SJSA1 (cell line): ENCODE measurements around the gene SAMD14. TPM values are rescaled to one million over a fixed set of nuclear protein-coding genes. Genes with fewer than 3 reads are reported as not detected.

Source experiments
- DNase-seq, 2 experiments: peaks; one replicate each; pipeline ENCODE4 v3.0.0-alpha.2; 2015 to 2020; ENCODE audit warnings: low spot score in 2 of 2, low read depth in 1 of 2
- H3K27ac ChIP-seq: fragments of 250-450 bp; sonication (Bioruptor Pico); 2 replicates; pipeline ENCODE4 v1.5.1; 2020; ENCODE audit warnings: mild to moderate bottlenecking, moderate library complexity
- H3K27me3 ChIP-seq: fragments of 250-450 bp; sonication (Bioruptor Pico); replicated peaks from 2 replicates; pipeline ENCODE4 v1.5.1; 2020; ENCODE audit warnings: mild to moderate bottlenecking, moderate library complexity
- H3K36me3 ChIP-seq: fragments of 250-450 bp; sonication (Bioruptor Pico); 2 replicates; pipeline ENCODE4 v1.5.1; 2020; ENCODE audit warnings: mild to moderate bottlenecking
- H3K4me1 ChIP-seq: fragments of 250-450 bp; sonication (Bioruptor Pico); replicated peaks from 2 replicates; pipeline ENCODE4 v1.6.1; 2021; ENCODE audit warnings: mild to moderate bottlenecking
- H3K4me3 ChIP-seq: fragments of 250-450 bp; sonication (Bioruptor Pico); 2 replicates; pipeline ENCODE4 v1.5.1; 2020; ENCODE audit warnings: mild to moderate bottlenecking
- H3K9me3 ChIP-seq: fragments of 250-450 bp; sonication (Bioruptor Pico); replicated peaks from 2 replicates; pipeline ENCODE4 v1.5.1; 2020; ENCODE audit warnings: mild to moderate bottlenecking
- total RNA-seq: library from RNA; depleted of rRNA; stranded (reverse); fragments of >200 nt; shearing (Covaris generic); gene quantifications from 2 replicates; pipeline ENCODE4 v1.2.3, GENCODE V29; 2014

SAMD14 gene
- total RNA-seq, 1 experiment from 2014 or later: 0.11 TPM

DNA sequence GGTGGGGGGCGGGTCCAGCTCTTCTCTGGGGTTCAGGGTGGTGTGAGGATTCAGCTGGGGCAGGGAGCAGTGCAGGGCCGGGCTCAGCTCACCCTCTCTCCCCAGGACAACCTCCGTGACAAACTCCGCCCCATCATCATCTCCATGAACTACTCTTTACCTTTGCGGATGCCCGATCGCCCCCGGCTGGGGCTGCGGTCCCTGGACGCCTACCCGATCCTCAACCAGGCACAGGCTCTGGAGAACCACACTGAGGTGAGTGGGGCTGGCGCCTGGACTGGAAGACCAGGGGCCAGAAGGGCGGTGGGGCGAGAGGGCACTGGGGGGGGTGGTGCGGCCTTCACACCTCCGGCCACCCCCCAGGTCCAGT, 53.8 kb downstream of the SAMD14 start:
- H3K36me3 ChIP-seq: peaks cover 98% of the 10 kb centered on the region
- H3K27ac ChIP-seq: no peak overlapping the region
- DNase-seq: no peak
- H3K4me3 ChIP-seq: no peak overlapping the region
- H3K27me3 ChIP-seq: no peaks in the 10 kb centered on the region
- H3K9me3 ChIP-seq: no peaks in the 10 kb centered on the region
- H3K4me1 ChIP-seq: no peaks in the 10 kb centered on the region

- peaks cover 98% of the 10 kb centered on the region for H3K36me3 ChIP-seq
- no peaks in the 10 kb centered on the region for H3K4me1 ChIP-seq
- no peaks in the 10 kb centered on the region for H3K27me3 ChIP-seq
- no peak for DNase-seq
- H3K4me3 ChIP-seq: no peak overlapping the region
- H3K9me3 ChIP-seq: no peaks in the 10 kb centered on the region
- H3K27ac ChIP-seq: no peak overlapping the region
Observed at GRCh38 chr17:50075446-50076032, 54.4 kb downstream of the SAMD14 start.

DNA sequence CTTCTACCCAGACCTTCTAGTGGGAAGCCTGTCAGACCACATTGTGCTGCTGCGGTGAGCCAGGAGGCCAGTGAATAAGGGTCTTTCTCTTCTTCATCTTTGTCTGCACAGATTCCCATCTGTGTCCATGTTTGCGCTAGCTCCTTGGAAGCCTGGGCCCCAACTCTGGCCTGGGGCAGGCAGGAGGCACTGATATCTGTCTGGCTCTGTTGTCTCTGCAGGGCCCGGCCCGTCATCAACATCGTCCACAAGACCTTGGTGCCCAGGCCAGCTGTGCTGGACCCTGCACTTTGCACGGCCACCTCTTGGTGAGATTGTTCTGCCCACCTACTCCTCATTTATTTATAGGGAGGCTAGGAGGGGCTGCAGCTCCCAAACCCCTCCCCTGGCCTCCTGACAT, 55.7 kb downstream of the SAMD14 start:
- DNase-seq: no peak
- H3K27me3 ChIP-seq: no peaks in the 10 kb centered on the region
- H3K4me1 ChIP-seq: no peaks in the 10 kb centered on the region
- no peak overlapping the region for H3K4me3 ChIP-seq
- H3K9me3 ChIP-seq: no peaks in the 10 kb centered on the region
- H3K27ac ChIP-seq: no peak overlapping the region
- H3K36me3 ChIP-seq: peaks cover 96% of the 10 kb centered on the region

DNA sequence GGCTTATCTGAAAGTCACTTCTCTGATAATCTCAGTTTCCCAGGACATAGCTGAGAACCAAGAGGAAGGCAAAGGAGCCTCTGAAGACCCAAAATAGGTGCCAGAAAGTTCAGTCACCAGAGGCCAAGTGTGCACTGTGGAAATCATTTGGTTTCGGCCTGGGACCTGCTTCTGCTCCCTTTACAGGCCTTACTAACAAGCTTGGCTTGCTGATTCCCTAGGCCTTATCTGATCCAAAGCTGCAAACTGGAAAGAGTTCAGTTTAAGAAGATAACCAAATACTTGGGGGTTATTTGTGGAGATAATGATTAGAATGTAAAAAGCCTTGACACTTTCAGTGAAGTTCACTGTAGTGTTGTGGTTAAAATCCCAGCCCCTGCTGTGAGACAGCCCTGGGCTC, 57.0 kb downstream of the SAMD14 start:
- no peak overlapping the region for H3K27ac ChIP-seq
- no peak for DNase-seq
- H3K36me3 ChIP-seq: peaks cover 94% of the 10 kb centered on the region

GRCh38 chr17:50072130-50072529, 57.8 kb downstream of the SAMD14 start:
- peaks cover 94% of the 10 kb centered on the region for H3K36me3 ChIP-seq
- no peaks in the 10 kb centered on the region for H3K9me3 ChIP-seq
- DNase-seq: no peak
- no peaks in the 10 kb centered on the region for H3K27me3 ChIP-seq
- H3K4me3 ChIP-seq: no peak overlapping the region
- no peak overlapping the region for H3K27ac ChIP-seq
- H3K4me1 ChIP-seq: no peaks in the 10 kb centered on the region

More for the DNA sequence above, 57.0 kb downstream of the SAMD14 start:
- H3K4me3 ChIP-seq: no peak overlapping the region
- H3K4me1 ChIP-seq: no peaks in the 10 kb centered on the region
- H3K27me3 ChIP-seq: no peaks in the 10 kb centered on the region
- H3K9me3 ChIP-seq: no peaks in the 10 kb centered on the region

DNA sequence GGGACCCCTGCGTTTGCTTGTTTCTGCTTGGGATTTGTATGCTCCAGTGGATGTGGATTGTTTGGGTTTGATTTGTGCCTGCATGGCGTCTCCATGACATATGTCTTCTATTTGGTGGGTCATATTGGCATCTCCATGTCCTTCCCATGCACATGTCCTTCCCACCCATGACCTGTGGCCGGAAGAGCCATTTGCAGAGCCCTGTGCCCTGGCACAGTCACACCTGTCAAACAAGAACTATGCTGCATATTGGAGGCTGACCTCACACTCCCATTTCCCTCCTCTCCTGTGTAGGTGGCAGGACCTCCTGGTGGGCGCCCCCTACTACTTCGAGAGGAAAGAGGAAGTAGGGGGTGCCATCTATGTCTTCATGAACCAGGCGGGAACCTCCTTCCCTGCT, 58.3 kb downstream of the SAMD14 start:
- H3K36me3 ChIP-seq: peaks cover 94% of the 10 kb centered on the region
- no peak for DNase-seq
- no peaks in the 10 kb centered on the region for H3K9me3 ChIP-seq
- H3K27ac ChIP-seq: no peak overlapping the region
- peaks cover 3% of the 10 kb centered on the region for H3K4me1 ChIP-seq
- no peak overlapping the region for H3K4me3 ChIP-seq
- no peaks in the 10 kb centered on the region for H3K27me3 ChIP-seq

DNA sequence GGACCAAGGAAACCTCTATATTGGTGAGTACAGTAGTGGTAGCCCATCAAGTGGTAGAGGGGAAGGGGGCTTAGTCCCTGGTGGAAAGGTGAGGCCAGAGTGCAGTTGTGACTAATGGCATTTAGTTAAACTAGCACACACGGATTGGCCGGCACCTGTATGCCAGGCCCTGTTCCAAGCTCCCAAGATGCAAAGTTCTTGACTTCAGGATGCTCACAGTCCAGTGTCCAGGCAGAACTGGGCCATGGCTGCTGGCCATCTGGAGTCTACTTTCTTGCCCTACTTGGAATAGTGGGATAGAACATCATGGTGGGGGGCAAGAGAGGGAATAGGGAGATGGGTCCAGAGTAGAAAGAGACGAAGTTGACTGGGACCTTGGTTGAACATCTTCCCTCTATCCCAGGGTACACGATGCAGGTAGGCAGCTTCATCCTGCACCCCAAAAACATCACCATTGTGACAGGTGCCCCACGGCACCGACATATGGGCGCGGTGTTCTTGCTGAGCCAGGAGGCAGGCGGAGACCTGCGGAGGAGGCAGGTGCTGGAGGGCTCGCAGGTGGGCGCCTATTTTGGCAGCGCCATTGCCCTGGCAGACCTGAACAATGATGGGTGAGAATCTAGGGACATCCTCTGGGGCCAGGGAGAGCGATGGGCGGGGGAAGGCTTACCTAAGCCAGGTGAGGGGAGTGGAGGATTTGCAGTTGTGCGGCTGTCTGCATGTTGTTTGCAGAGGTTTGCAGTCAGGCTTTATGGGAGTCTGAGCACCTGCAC, 58.9 kb downstream of the SAMD14 start:
- Histone ChIP-seq H3K27me3 (no peaks in the 10 kb centered on the region), H3K4me1 (peaks cover 9% of the 10 kb centered on the region), H3K36me3 (peaks cover 94% of the 10 kb centered on the region), H3K9me3 (no peaks in the 10 kb centered on the region), H3K27ac (no peak overlapping the region), H3K4me3 (no peak overlapping the region)
- no peak for DNase-seq

DNA sequence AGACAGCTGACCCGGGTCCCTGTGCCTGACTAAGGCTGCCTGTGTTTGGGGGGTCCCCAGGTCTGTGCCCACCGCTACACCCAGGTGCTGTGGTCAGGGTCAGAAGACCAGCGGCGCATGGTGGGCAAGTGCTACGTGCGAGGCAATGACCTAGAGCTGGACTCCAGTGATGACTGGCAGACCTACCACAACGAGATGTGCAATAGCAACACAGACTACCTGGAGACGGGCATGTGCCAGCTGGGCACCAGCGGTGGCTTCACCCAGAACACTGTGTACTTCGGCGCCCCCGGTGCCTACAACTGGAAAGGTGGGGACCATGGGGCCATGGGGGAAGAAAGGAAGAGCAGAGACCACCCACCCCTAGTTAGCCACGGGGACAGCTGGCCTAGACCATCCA, 62.0 kb downstream of the SAMD14 start:
- peaks cover 89% of the 10 kb centered on the region for H3K36me3 ChIP-seq

GRCh38 chr17:50066995-50067394, 63.0 kb downstream of the SAMD14 start:
- H3K9me3 ChIP-seq: no peaks in the 10 kb centered on the region
- peaks cover 85% of the 10 kb centered on the region for H3K36me3 ChIP-seq
- no peaks in the 10 kb centered on the region for H3K27me3 ChIP-seq
- H3K4me1 ChIP-seq: peaks cover 50% of the 10 kb centered on the region
- DNase-seq: no peak
- no peak overlapping the region for H3K4me3 ChIP-seq
- H3K27ac ChIP-seq: peak overlapping the region; percentile 92

More for the DNA sequence above, 62.0 kb downstream of the SAMD14 start:
- Histone ChIP-seq H3K27ac (no peak overlapping the region), H3K4me1 (peaks cover 40% of the 10 kb centered on the region), H3K4me3 (no peak overlapping the region), H3K27me3 (no peaks in the 10 kb centered on the region), H3K9me3 (no peaks in the 10 kb centered on the region)
- no peak for DNase-seq

DNA sequence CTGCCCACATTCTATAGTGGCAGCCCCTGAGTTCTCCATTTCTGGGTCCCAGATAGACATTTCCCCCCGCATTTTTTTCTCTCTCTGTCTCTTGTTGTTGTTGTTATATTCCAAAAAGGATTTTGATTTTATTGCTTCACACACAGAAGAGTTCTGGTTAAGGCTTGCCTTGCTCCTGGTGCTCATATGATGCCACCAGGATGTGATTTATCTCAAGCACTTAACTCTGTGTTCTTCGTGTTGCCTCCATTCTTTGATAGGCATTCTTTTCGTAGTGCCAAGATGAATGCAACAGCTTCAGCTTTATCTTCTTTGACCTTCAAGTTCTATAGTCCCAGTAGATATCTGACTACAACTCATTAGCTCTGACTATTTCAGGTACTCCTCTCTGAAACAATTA, 64.9 kb downstream of the SAMD14 start:
- Histone ChIP-seq H3K36me3 (peaks cover 82% of the 10 kb centered on the region), H3K4me3 (no peak overlapping the region), H3K27ac (peak overlapping the region; percentile 92), H3K27me3 (no peaks in the 10 kb centered on the region), H3K9me3 (no peaks in the 10 kb centered on the region), H3K4me1 (peaks cover 69% of the 10 kb centered on the region)
- no peak for DNase-seq

DNA sequence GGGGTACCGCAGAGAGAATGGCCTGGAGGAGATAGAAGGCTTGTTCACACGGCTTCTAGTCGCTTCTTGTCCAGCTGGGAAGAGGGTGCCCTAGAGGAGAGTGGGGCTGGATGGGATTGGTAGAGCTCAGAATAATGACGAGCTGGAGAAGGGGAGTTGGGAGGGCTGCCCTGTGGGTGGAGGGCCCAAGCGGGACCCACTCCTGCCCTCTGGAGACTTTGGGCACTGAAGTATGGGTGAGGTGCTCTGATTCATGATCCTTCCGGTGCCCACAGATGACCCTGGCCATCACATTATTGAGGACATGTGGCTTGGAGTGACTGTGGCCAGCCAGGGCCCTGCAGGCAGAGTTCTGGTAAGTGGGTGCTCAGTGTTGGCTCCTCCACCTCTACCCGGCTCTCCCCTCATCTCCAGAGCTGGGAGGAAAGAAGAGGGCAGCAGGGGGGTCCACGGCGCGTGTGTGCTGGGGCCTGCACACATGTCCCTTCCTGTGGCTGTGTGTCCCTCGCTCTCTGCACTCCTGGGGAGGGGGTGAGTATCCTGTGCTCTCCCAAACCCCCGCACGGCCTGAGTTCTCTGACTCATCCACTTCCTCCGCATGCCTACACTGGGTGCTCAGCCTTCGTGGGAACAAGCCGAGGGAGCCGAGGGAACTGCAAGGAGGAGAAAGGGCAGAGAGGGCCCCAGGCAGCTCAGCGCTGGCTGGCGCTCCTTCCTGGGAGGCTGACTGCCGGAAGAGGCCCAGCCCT, 65.5 kb downstream of the SAMD14 start:
- H3K4me3 ChIP-seq: no peak overlapping the region
- no peaks in the 10 kb centered on the region for H3K27me3 ChIP-seq
- peaks cover 75% of the 10 kb centered on the region for H3K4me1 ChIP-seq
- H3K9me3 ChIP-seq: no peaks in the 10 kb centered on the region
- peak overlapping the region; percentile 92 for H3K27ac ChIP-seq
- peak; percentile 99 to 100 for DNase-seq
- H3K36me3 ChIP-seq: peaks cover 79% of the 10 kb centered on the region

GRCh38 chr17:50063561-50064252, 66.3 kb downstream of the SAMD14 start:
- peaks cover 83% of the 10 kb centered on the region for H3K4me1 ChIP-seq
- peak; percentile 48 to 66 for DNase-seq

GRCh38 chr17:50062293-50063243, 67.4 kb downstream of the SAMD14 start:
- Histone ChIP-seq H3K4me1 (peaks cover 94% of the 10 kb centered on the region), H3K27me3 (no peaks in the 10 kb centered on the region), H3K36me3 (peaks cover 81% of the 10 kb centered on the region), H3K4me3 (no peak overlapping the region), H3K27ac (peak overlapping the region; percentile 92), H3K9me3 (no peaks in the 10 kb centered on the region)
- DNase-seq: peak; percentile 100

More at GRCh38 chr17:50063561-50064252, 66.3 kb downstream of the SAMD14 start:
- no peaks in the 10 kb centered on the region for H3K27me3 ChIP-seq
- H3K4me3 ChIP-seq: no peak overlapping the region
- no peaks in the 10 kb centered on the region for H3K9me3 ChIP-seq
- peak overlapping the region; percentile 92 for H3K27ac ChIP-seq
- H3K36me3 ChIP-seq: peaks cover 79% of the 10 kb centered on the region
